ENCODE results near the gene RANBP3.

DNA sequence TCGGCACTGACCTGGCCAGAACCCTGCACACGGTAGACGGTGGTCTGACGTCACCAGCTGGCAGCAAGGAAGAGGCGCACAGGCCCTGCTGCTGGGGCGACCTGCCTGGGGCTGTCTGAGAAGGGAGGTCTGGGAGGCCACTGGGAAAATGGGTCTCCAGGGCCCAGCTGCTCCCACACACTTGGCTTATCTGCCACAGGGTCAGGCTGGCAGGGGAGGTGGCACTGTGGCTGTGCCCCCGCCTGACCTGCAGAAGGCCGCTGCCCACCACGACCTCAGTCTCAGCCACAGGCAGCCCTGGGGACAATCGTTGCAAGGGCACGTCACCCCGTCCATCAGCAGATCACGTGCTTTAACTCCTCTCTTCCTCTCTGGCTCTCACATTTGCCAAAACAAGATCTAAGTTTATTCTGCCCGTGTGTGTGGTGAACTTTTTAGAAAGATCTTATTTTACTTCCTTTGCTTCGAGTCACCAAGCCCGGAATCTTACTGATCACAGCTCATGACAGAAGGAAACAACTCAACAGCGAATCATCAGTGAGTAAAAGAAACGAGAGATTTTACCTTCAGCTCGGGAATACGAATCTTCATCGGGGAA lies 45.2 kb upstream of the RANBP3 start:
- TF ChIP-seq, protein P1, sequence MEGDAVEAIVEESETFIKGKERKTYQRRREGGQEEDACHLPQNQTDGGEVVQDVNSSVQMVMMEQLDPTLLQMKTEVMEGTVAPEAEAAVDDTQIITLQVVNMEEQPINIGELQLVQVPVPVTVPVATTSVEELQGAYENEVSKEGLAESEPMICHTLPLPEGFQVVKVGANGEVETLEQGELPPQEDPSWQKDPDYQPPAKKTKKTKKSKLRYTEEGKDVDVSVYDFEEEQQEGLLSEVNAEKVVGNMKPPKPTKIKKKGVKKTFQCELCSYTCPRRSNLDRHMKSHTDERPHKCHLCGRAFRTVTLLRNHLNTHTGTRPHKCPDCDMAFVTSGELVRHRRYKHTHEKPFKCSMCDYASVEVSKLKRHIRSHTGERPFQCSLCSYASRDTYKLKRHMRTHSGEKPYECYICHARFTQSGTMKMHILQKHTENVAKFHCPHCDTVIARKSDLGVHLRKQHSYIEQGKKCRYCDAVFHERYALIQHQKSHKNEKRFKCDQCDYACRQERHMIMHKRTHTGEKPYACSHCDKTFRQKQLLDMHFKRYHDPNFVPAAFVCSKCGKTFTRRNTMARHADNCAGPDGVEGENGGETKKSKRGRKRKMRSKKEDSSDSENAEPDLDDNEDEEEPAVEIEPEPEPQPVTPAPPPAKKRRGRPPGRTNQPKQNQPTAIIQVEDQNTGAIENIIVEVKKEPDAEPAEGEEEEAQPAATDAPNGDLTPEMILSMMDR (IDR thresholded peaks at IDR 0.05): no peak
- no peak for TF ChIP-seq ZFX (IDR thresholded peaks at IDR 0.05; ENCODE audit: borderline replicate concordance)
